GM12865 (cell line): ENCODE data around the gene MAP2K5.

Experiments
- DNase-seq: peaks from one replicate; pipeline ENCODE4 v3.0.0; 2010; ENCODE audit warnings: low read depth
- H3K4me3 ChIP-seq: 2 replicates; pipeline ENCODE4 v1.5.1; 2011; ENCODE audit warnings: mild to moderate bottlenecking, low read depth, low read length, control low read depth
- TF ChIP-seq, protein P1 (sequence below): IDR thresholded peaks from 2 replicates; pipeline ENCODE4 v1.5.1; 2011; ENCODE audit warnings: low read length, control low read depth, low read depth, inconsistent platforms; ENCODE audit not compliant: insufficient read depth; ENCODE audit errors: missing control alignments

Gene MAP2K5

GRCh38 chr15:67743558-67743957, 201.1 kb downstream of the MAP2K5 start:
- DNase-seq = no peak
- no peak overlapping the region for H3K4me3 ChIP-seq
- TF ChIP-seq, protein P1, sequence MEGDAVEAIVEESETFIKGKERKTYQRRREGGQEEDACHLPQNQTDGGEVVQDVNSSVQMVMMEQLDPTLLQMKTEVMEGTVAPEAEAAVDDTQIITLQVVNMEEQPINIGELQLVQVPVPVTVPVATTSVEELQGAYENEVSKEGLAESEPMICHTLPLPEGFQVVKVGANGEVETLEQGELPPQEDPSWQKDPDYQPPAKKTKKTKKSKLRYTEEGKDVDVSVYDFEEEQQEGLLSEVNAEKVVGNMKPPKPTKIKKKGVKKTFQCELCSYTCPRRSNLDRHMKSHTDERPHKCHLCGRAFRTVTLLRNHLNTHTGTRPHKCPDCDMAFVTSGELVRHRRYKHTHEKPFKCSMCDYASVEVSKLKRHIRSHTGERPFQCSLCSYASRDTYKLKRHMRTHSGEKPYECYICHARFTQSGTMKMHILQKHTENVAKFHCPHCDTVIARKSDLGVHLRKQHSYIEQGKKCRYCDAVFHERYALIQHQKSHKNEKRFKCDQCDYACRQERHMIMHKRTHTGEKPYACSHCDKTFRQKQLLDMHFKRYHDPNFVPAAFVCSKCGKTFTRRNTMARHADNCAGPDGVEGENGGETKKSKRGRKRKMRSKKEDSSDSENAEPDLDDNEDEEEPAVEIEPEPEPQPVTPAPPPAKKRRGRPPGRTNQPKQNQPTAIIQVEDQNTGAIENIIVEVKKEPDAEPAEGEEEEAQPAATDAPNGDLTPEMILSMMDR = no peak

DNA sequence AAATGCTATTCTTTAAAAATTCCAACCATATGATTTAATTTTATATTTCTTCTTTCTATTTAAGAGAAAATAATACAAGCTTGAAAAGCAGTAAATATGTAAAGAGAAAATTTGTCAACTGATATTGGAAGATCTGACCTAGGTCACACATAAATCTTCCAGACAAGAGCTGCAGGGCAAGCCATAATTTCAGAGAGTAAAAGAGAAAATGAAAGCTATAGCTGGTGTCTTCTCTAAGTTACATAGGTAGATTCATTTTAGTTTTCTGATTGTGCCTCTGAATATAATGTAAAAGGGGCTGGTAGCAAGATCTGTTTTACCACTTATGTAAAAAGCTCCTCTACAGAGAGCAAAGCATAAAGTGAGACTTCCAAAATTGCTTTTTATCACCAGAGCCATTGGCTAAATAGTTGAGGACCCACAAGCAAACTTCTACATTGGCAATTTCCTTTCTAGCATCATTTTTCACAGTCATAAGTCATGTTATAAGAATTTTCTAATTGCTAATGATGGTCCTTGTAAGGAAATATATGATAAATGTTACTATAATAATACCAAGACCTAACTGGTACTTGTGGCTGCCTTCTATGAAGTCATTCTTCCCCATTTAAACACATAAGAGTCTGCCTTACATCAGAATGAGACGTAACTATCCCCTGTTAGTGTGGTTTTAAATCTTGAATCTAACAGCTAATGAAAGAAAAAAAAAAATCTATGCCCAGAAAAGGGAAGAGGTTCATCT, 202.0 kb downstream of the MAP2K5 start:
- peak; percentile 22 for DNase-seq
- H3K4me3 ChIP-seq = peak overlapping the region; percentile 39
- TF ChIP-seq, protein P1 = no peak

DNA sequence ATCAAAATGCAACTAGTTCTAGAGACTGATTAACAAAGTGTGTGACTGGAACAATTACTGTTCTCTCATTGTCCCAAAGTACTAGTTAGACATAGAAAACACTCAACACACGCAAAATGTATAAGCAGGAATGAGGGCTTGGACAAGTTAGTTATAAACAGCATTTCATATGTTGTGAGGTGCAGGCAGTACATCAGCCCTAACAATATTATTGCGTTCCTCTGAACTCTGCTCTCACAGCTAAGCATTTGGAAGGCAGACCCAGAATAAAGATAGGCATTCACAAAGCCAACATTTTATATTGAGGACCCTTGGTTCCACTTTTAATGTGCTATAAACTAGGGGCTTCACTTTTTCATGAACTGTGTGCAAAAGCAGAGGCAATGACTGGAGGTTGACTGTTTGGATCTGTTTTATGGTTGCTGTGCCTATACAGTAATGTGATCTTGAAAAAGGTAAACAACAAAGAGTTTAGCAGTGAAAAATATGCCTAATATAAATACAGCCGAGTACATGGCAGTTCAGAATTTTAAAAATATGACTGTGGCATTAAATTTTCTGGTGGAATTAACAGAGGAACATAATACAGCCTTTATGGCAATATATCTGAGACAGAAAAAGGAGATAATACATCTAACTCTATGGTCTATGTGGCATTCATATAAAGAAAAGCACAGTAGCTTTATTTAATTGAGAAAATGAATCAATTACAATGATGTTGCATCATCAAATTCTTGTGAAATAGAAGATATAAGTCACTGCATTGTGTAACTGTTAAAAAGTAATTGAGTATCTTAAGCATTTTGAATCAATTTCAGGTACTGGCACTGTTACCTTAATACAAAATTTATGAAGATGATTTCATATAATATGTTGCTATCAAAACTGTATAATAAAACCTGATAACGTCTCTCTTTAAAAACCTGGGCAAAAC, 202.8 kb downstream of the MAP2K5 start:
- no peak overlapping the region for H3K4me3 ChIP-seq
- no peak for DNase-seq
- TF ChIP-seq, protein P1 = no peak

- TF ChIP-seq, protein P1 = no peak
- H3K4me3 ChIP-seq = no peak overlapping the region
- no peak for DNase-seq
Observed at GRCh38 chr15:67746022-67746421, 203.5 kb downstream of the MAP2K5 start.

DNA sequence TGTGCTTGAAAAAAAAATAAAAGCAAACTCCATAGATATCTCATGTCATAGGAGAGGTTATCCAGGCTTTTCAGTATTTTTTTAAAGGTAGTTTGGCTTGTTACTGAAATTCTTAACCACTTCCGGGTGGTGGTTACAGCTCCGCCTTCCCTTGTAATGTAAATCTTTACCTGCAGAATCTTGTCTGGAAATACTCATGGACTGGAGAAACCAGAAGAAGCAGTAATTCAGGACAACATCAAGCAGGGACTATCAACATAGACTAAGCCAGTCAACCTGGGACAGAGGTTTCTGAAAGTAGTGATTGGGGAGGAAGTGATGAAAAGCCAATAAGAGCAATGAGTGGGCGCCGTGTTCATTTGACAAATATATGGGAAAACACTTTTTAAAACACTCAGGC, 203.9 kb downstream of the MAP2K5 start:
- no peak for DNase-seq

GRCh38 chr15:67747921-67748320, 205.4 kb downstream of the MAP2K5 start:
- no peak overlapping the region for H3K4me3 ChIP-seq
- TF ChIP-seq, protein P1 = no peak
- DNase-seq = no peak

More for the DNA sequence above, 203.9 kb downstream of the MAP2K5 start:
- TF ChIP-seq, protein P1 = no peak
- H3K4me3 ChIP-seq = no peak overlapping the region

- TF ChIP-seq, protein P1 = no peak
- H3K4me3 ChIP-seq = no peak overlapping the region
- no peak for DNase-seq
Observed at GRCh38 chr15:67750371-67750770, 207.9 kb downstream of the MAP2K5 start.
